ENCODE measurements around the gene SUV39H2.
A peak's percentile ranks its signal among the peaks of the same experiment; 100 is the strongest.
"Not testable (repeated sequence)": the region's sequence is repeated elsewhere in the genome, so short reads cannot be mapped to it uniquely, and the experiment has no call there.

The SUV39H2 gene

DNA sequence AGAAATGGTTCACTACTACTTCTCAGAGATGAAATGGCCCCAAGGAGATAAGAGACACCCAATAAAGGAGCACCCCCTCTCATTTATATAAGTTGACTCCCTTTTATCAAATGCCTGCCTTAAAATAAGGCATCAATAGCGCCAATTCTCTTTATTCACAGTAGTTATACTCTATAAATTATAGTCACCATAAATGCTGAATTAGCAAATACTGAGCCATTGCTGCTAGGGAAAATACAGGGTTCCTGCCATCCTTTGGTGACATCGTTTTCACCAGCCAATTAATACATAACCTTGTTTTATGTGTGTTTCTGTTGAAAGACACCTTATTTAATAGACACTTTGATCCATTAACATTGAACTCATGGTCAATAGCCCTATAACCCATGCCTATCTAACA lies 46.6 kb downstream of the SUV39H2 start:
- TF ChIP-seq POLR2A (IDR thresholded peaks at IDR 0.05; ENCODE audit: low read depth, low read length) = no peak
- no peak for TF ChIP-seq SPI1 (IDR thresholded peaks at IDR 0.05; ENCODE audit: low read depth, low read length)
- no peak for TF ChIP-seq PAX5 (IDR thresholded peaks at IDR 0.05; ENCODE audit: insufficient read depth, low read length, severe bottlenecking)
- no peak for TF ChIP-seq POU2F2 (IDR thresholded peaks at IDR 0.05; ENCODE audit: low read depth, low read length)
- no peak for TF ChIP-seq POLR2AphosphoS5 (IDR thresholded peaks at IDR 0.05; ENCODE audit: low read depth, low read length)
- no peak for TF ChIP-seq TAF1 (IDR thresholded peaks at IDR 0.05; ENCODE audit: low read depth, low read length)
- DNase-seq (ENCODE audit: insufficient read length, low spot score) = no peak
- no peak for FAIRE-seq

DNA sequence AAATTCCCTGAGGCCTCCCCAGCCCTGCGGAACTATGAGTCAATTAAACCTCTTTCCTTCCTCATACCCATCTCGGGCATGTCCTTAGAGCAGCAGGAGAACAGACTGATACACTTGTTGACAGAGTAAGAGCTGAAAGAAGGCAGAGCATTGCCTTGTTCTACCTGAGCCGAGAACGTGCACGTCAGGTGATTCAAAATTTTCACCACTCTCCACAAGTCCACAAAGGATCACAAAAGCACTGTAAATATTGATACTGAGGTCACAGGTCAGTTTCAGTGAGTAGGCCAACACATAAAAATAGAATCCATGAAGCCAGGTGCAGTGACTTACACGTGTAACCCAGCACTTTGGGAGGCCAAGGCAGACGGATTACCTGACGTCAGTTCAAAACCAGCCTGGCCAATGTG lies 47.4 kb downstream of the SUV39H2 start:
- peak; percentile 75 for FAIRE-seq
- TF ChIP-seq PAX5 (IDR thresholded peaks at IDR 0.05; ENCODE audit: insufficient read depth, low read length, severe bottlenecking) (no peak), SPI1 (IDR thresholded peaks at IDR 0.05; ENCODE audit: low read depth, low read length) (no peak), POU2F2 (IDR thresholded peaks at IDR 0.05; ENCODE audit: low read depth, low read length) (no peak), POLR2AphosphoS5 (IDR thresholded peaks at IDR 0.05; ENCODE audit: low read depth, low read length) (no peak), POLR2A (IDR thresholded peaks at IDR 0.05; ENCODE audit: low read depth, low read length) (no peak), TAF1 (IDR thresholded peaks at IDR 0.05; ENCODE audit: low read depth, low read length) (no peak)
- no peak for DNase-seq (ENCODE audit: insufficient read length, low spot score)

DNA sequence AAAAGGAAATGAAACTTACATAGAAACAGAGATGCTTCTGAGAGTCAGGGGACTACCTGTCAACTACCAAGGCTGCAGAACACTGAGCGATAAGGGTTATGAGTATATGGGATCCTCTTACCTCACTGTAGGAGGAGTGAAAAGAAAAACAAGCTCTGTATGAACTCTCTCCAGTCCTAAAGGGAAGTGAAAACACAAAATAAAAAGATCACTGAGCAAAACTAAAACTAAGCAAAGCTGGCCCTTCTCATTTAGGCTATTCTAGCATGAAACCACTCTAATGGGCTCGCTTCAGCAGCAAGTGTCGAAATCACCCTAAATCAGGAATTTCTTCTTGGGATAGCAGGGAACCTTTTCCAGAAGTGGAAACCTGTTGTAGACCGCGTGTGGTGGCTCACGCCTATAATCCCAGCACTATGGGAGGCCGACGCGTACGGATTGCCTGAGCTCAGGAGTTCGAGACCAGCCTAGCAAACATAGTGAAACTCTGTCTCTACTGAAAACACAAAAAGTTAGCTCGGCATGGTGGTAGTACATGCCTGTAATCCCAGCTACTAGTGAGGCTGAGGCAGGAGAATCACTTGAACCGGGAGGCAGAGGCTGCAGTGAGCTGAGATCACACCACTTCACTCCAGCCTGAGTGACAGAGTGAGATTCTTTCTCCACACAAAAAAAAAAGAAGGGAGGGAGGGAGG lies 48.2 kb downstream of the SUV39H2 start:
- TF ChIP-seq SPI1 (IDR thresholded peaks at IDR 0.05; ENCODE audit: low read depth, low read length) (peak; percentile 97), POLR2A (IDR thresholded peaks at IDR 0.05; ENCODE audit: low read depth, low read length) (no peak), POU2F2 (IDR thresholded peaks at IDR 0.05; ENCODE audit: low read depth, low read length) (no peak)
- DNase-seq (ENCODE audit: insufficient read length, low spot score) = peak; percentile 57
- FAIRE-seq = peak; percentile 95

DNA sequence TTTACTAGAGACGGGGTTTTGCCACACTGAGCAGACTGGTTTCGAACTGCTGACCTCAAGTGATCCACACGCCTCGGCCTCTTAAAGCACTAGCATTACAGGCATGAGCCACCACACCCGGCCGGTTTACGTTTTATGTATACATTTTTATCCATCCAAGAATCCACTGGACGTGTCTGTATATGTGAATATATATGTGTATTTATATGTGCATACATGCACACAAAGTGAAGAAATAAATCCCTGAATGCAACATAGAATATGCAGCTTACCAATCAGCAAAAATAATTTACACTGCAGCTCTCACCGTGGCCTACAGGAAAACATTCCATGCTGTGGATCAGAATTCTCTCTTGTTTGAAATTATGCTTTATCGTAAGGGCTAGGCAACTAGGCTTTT lies 51.9 kb downstream of the SUV39H2 start:
- no peak for FAIRE-seq
- TF ChIP-seq SPI1 (IDR thresholded peaks at IDR 0.05; ENCODE audit: low read depth, low read length) (no peak), POU2F2 (IDR thresholded peaks at IDR 0.05; ENCODE audit: low read depth, low read length) (no peak), POLR2AphosphoS5 (IDR thresholded peaks at IDR 0.05; ENCODE audit: low read depth, low read length) (no peak), TAF1 (IDR thresholded peaks at IDR 0.05; ENCODE audit: low read depth, low read length) (no peak), POLR2A (IDR thresholded peaks at IDR 0.05; ENCODE audit: low read depth, low read length) (no peak), PAX5 (IDR thresholded peaks at IDR 0.05; ENCODE audit: insufficient read depth, low read length, severe bottlenecking) (no peak)
- DNase-seq (ENCODE audit: insufficient read length, low spot score) = no peak

DNA sequence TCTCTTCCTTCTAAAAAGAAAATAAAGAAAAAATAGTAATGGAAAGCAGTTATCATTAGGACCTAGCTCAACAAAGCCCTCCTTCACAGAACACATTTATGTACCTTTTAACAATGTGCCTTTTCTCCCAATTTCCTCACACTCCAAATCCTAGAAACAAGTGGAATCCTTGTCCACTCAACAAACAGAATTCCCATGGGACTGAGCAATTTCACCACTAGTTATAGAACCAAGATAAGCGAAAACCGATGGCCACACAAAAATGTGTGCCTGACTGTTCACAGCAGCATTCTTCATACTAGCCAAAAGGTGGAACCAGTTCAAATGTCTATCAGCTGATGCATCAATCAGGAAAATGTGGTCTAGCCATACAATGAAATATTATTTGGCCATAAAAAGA lies 57.9 kb downstream of the SUV39H2 start:
- no peak for DNase-seq (ENCODE audit: insufficient read length, low spot score)
- TF ChIP-seq POLR2AphosphoS5 (IDR thresholded peaks at IDR 0.05; ENCODE audit: low read depth, low read length) (no peak), PAX5 (IDR thresholded peaks at IDR 0.05; ENCODE audit: insufficient read depth, low read length, severe bottlenecking) (no peak), SPI1 (IDR thresholded peaks at IDR 0.05; ENCODE audit: low read depth, low read length) (no peak), POLR2A (IDR thresholded peaks at IDR 0.05; ENCODE audit: low read depth, low read length) (no peak), POU2F2 (IDR thresholded peaks at IDR 0.05; ENCODE audit: low read depth, low read length) (no peak), TAF1 (IDR thresholded peaks at IDR 0.05; ENCODE audit: low read depth, low read length) (no peak)
- FAIRE-seq = no peak

DNA sequence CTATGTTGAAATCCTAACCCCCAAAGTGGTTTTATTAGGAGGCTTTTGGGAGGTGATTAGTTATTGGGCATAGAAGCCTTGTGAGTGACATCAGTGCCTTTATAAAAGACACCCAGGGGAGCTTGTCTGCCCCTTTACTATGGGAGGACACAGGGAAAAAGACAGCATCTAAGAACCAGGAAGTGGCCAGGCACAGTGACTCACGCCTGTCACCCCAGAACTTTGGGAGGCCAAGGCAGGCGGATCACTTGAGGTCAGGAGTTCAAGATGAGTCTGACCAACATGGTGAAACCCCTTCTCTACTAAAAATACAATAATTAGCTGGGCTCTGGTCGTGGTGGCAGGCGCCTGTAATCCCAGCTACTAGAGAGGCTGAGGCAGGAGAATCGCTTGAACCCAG lies 60.3 kb downstream of the SUV39H2 start:
- DNase-seq (ENCODE audit: insufficient read length, low spot score); FAIRE-seq: not testable (repeated sequence)

DNA sequence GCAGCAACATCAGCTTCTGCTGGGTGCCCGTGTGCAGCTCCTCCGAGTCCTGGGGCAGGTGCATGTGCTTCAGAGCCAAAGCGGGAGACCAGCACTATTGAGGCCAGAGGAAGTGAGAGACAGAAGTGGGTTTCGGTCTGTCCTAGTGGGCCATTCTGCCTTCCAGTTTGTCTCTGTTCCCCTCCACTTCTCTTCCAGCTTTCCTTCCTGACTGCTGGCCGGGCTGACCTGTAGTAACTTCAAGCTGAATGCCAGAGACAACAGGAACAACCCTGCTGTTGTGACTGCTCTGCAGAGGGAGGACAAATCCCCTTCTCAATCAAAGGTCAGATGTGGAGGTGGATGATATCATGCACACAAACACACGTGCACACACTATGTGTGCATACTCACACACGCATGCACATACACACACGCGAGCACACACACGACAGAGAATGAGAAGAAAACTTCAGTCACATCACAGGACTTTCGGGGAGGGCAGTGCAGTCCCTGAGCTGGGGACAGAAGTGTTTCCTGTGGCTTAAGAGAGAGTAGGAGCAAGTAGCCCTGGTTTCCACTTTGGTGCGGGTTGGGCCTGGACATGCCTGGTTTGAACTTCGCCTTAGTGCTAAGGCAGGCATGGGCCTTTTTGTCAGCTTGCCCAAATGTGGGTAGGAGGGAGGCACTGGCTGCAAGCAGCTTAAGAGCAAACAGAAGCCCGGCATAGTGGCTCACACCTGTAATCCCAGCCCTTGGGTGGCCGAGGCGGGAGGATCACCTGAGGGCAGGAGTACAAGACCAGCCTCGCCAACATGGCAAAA lies 63.7 kb downstream of the SUV39H2 start:
- FAIRE-seq = peak; percentile 96
- peak; percentile 91 for TF ChIP-seq SPI1 (IDR thresholded peaks at IDR 0.05; ENCODE audit: low read depth, low read length)
- DNase-seq (ENCODE audit: insufficient read length, low spot score) = peak; percentile 13

More for the DNA sequence above, 60.3 kb downstream of the SUV39H2 start:
- TF ChIP-seq SPI1 (IDR thresholded peaks at IDR 0.05; ENCODE audit: low read depth, low read length) = peak; percentile 42

DNA sequence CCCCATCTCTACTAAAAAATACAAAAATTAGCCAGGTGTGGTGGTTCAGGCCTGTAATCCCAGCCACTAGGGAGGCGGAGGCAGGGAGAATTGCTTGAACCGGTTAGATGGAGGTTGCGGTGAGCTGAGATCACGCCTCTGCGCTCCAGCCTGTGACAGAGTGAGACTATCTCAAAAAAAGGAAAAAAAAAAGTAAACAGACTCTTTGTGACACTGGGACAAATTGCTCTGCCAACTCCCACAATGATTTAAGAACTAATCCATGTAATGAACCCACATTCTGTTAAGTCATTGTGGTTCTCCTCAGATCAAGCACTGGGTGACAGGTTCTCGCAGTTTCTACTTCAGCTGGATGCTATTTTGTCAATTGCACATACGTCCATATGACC lies 64.3 kb downstream of the SUV39H2 start:
- not testable (repeated sequence) for DNase-seq (ENCODE audit: insufficient read length, low spot score)
- FAIRE-seq = peak; percentile 84

DNA sequence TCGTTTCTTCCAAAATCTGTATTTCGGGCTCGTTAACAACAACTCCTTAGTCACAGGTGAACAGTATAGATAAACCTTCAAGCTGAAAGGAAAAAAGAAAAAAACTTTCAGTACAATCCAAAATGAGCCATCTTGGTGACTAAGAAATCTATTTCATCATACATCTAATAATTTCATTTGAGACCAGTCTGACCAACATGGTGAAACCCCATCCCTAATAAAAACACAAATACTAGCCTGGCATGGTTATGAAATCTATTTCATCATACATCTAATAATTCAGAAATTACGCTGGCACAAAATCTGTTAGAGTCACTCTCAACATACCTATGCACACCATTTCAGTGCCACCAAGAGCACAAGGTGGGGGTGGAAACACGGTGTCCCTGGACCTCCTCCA lies 66.4 kb downstream of the SUV39H2 start:
- FAIRE-seq (no peak), DNase-seq (ENCODE audit: insufficient read length, low spot score) (no peak)
- TF ChIP-seq PAX5 (IDR thresholded peaks at IDR 0.05; ENCODE audit: insufficient read depth, low read length, severe bottlenecking) = no peak

DNA sequence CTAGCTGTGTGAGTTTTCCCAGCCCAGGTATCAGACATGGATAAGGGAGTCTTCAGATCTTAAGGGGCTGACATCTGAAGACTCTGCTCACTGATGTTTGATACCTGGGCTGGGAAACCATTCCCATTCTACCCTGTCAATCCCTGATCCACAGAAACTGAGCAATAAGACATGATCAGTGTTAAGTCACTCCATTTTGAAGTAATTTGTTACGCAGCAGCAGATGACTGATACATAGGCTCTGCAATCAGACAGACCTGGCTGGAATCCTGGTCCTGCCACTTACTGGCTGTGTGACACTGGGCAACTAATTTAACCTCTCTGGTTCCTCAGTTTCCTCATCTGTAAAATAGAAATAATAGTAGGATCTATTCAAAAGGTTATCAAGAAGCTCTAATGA lies 68.6 kb downstream of the SUV39H2 start:
- TF ChIP-seq POU2F2 (IDR thresholded peaks at IDR 0.05; ENCODE audit: low read depth, low read length) (no peak), POLR2AphosphoS5 (IDR thresholded peaks at IDR 0.05; ENCODE audit: low read depth, low read length) (no peak), TAF1 (IDR thresholded peaks at IDR 0.05; ENCODE audit: low read depth, low read length) (no peak)
- FAIRE-seq = no peak
- DNase-seq (ENCODE audit: insufficient read length, low spot score) = no peak

DNA sequence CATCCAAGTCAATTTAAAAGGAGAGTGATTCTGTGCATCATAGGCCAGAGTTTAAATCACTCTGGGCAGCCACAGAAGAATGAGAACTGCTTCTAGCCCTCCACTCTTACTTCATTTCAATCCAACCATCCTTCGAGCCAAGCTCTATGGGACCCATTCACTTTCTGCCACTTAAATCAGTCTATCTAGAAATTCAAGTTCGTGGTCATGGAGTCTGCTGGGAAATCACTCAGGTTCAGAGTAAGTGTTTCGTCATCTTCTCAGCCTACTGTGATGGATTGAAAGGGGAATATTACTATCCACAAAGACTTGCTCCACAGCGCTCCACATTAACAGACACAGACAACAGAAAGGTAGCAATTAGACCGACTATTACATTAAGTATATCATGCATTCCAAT lies 70.6 kb downstream of the SUV39H2 start:
- TF ChIP-seq SPI1 (IDR thresholded peaks at IDR 0.05; ENCODE audit: low read depth, low read length) (no peak), TAF1 (IDR thresholded peaks at IDR 0.05; ENCODE audit: low read depth, low read length) (no peak), POLR2AphosphoS5 (IDR thresholded peaks at IDR 0.05; ENCODE audit: low read depth, low read length) (no peak), PAX5 (IDR thresholded peaks at IDR 0.05; ENCODE audit: insufficient read depth, low read length, severe bottlenecking) (no peak), POU2F2 (IDR thresholded peaks at IDR 0.05; ENCODE audit: low read depth, low read length) (no peak), POLR2A (IDR thresholded peaks at IDR 0.05; ENCODE audit: low read depth, low read length) (no peak)
- no peak for FAIRE-seq
- no peak for DNase-seq (ENCODE audit: insufficient read length, low spot score)
